ENCODE measurements around the gene ERICH2. TPM values are rescaled to one million over a fixed set of nuclear protein-coding genes. Genes with fewer than 3 reads are reported as not detected.

The ERICH2 gene
- total and polyA plus RNA-seq, 4 experiments from 2014 or later, result 0.58 TPM; not detected in 3

- Histone ChIP-seq H3K4me3 (ENCODE audit: low read length in 2 of 2) (peak overlapping the region; percentile 51 to 87), H3K9me3 (ENCODE audit: control insufficient read depth in 1 of 2, low read length in 2 of 2) (no peaks in the 10 kb centered on the region), H3K4me1 (ENCODE audit: insufficient read depth, low read length) (peaks cover 62% of the 10 kb centered on the region), H3K27ac (ENCODE audit: low read depth, low read length) (no peak overlapping the region), H3K36me3 (ENCODE audit: insufficient read depth, low read length) (no peaks in the 10 kb centered on the region), H3K27me3 (ENCODE audit: insufficient read depth, low read length) (peaks cover 60% of the 10 kb centered on the region)
- Mint-ChIP-seq H3K9me3 (peaks cover 0 to 12% (median 1%) of the 10 kb centered on the region in 8 donors), H3K27me3 (peaks cover 56 to 76% of the 10 kb centered on the region in 2 donors), H3K36me3 (peaks cover 0 to 5% of the 10 kb centered on the region in 2 donors), H3K4me3 (peak overlapping the region; percentile 83 to 95 (median 88)), H3K4me1 (peaks cover 35 to 77% (median 53%) of the 10 kb centered on the region in 4 donors), H3K27ac (peak overlapping the region in 6 of 7 donors; percentile 8 to 53 (median 47))
- peak in 4 of 5 donors; percentile 51 to 65 (median 58) for DNase-seq
- intact Hi-C loops (cut with micrococcal nuclease), result loop anchor here (2.0 to 10.0 kb wide), 2 partner anchors 52 to 1264 kb away; partner anchors contain the start of gene DLX1
- ChIA-PET POLR2A (ENCODE audit: partially characterized antibody) (no interaction called here), CTCF (ENCODE audit: partially characterized antibody) (interaction anchor here (0.9 to 2.0 kb wide), 5 partner anchors 8 to 459 kb away, joined by 3 to 17 read pairs (median 5); partner anchors contain the start of gene GORASP2)
Observed at GRCh38 chr2:170820757-170821530, 50.8 kb downstream of the ERICH2 start.

- Histone ChIP-seq H3K36me3 (ENCODE audit: insufficient read depth, low read length) (no peaks in the 10 kb centered on the region), H3K27me3 (ENCODE audit: insufficient read depth, low read length) (peaks cover 55% of the 10 kb centered on the region), H3K9me3 (ENCODE audit: control insufficient read depth in 1 of 2, low read length in 2 of 2) (no peaks in the 10 kb centered on the region), H3K27ac (ENCODE audit: low read depth, low read length) (no peak overlapping the region), H3K4me3 (ENCODE audit: low read length in 2 of 2) (peak overlapping the region; percentile 51 to 87), H3K4me1 (ENCODE audit: insufficient read depth, low read length) (peaks cover 57% of the 10 kb centered on the region)
- Mint-ChIP-seq H3K9me3 (peaks cover 0 to 14% (median 1%) of the 10 kb centered on the region in 8 donors), H3K4me3 (peak overlapping the region; percentile 83 to 95 (median 88)), H3K36me3 (peaks cover 0 to 5% of the 10 kb centered on the region in 2 donors), H3K4me1 (peaks cover 34 to 69% (median 48%) of the 10 kb centered on the region in 4 donors), H3K27ac (peak overlapping the region in 4 of 7 donors; percentile 8 to 42 (median 18)), H3K27me3 (peaks cover 57 to 75% of the 10 kb centered on the region in 2 donors)
- DNase-seq, result no peak
- intact Hi-C loops (cut with micrococcal nuclease), result loop anchor here (2.0 to 10.0 kb wide), 2 partner anchors 51 to 1263 kb away; partner anchors contain the start of gene DLX1
- POLR2A ChIA-PET (ENCODE audit: partially characterized antibody), result no interaction called here
- CTCF ChIA-PET (ENCODE audit: partially characterized antibody), result interaction anchor here (1.4 to 2.0 kb wide), 4 partner anchors 9 to 411 kb away, joined by 3 to 17 read pairs (median 5); partner anchors contain the start of gene GORASP2
Observed at GRCh38 chr2:170821531-170822289, 51.5 kb downstream of the ERICH2 start.

- Mint-ChIP-seq H3K4me1 (peaks cover 33 to 61% (median 43%) of the 10 kb centered on the region in 4 donors), H3K27me3 (peaks cover 60 to 77% of the 10 kb centered on the region in 2 donors), H3K9me3 (peaks cover 0 to 14% (median 1%) of the 10 kb centered on the region in 8 donors), H3K27ac (peak overlapping the region in 2 of 7 donors; percentile 56 to 68), H3K36me3 (peaks cover 0 to 5% of the 10 kb centered on the region in 2 donors), H3K4me3 (peak overlapping the region; percentile 67 to 94 (median 77))
- intact Hi-C loops (cut with micrococcal nuclease), result loop anchor here (10.0 kb wide), 1 partner anchor 1262 kb away; the partner anchor contains the start of gene DLX1
- H3K36me3 ChIP-seq (ENCODE audit: insufficient read depth, low read length), result no peaks in the 10 kb centered on the region
- peaks cover 53% of the 10 kb centered on the region for H3K4me1 ChIP-seq (ENCODE audit: insufficient read depth, low read length)
- no peak for DNase-seq
- H3K27ac ChIP-seq (ENCODE audit: low read depth, low read length), result no peak overlapping the region
- POLR2A ChIA-PET (ENCODE audit: partially characterized antibody), result interaction anchor here (0.8 kb wide), 1 partner anchor 51 kb away, joined by 3 read pairs; no protein-coding TSS in a partner anchor
- CTCF ChIA-PET (ENCODE audit: partially characterized antibody), result interaction anchor here (1.4 to 2.0 kb wide), 4 partner anchors 9 to 412 kb away, joined by 3 to 17 read pairs (median 5); partner anchors contain the start of gene GORASP2
- peak overlapping the region in 1 of 2 donors; percentile 51 for H3K4me3 ChIP-seq (ENCODE audit: low read length in 2 of 2)
- no peaks in the 10 kb centered on the region for H3K9me3 ChIP-seq (ENCODE audit: control insufficient read depth in 1 of 2, low read length in 2 of 2)
- peaks cover 54% of the 10 kb centered on the region for H3K27me3 ChIP-seq (ENCODE audit: insufficient read depth, low read length)
Observed at GRCh38 chr2:170822290-170823087, 52.3 kb downstream of the ERICH2 start.

- Mint-ChIP-seq H3K4me3 (peak overlapping the region; percentile 10 to 94 (median 77)), H3K27ac (no peak overlapping the region), H3K9me3 (peaks cover 0 to 14% (median 1%) of the 10 kb centered on the region in 8 donors), H3K36me3 (peaks cover 0 to 5% of the 10 kb centered on the region in 2 donors), H3K4me1 (peaks cover 27 to 53% (median 37%) of the 10 kb centered on the region in 4 donors), H3K27me3 (peaks cover 57 to 72% of the 10 kb centered on the region in 2 donors)
- POLR2A ChIA-PET (ENCODE audit: partially characterized antibody), result interaction anchor here (0.8 kb wide), 1 partner anchor 50 kb away, joined by 3 read pairs; no protein-coding TSS in a partner anchor
- CTCF ChIA-PET (ENCODE audit: partially characterized antibody), result interaction anchor here (1.4 kb wide), 1 partner anchor 8 kb away, joined by 3 read pairs; no protein-coding TSS in a partner anchor
- Histone ChIP-seq H3K9me3 (ENCODE audit: control insufficient read depth in 1 of 2, low read length in 2 of 2) (no peaks in the 10 kb centered on the region), H3K4me3 (ENCODE audit: low read length in 2 of 2) (no peak overlapping the region), H3K27me3 (ENCODE audit: insufficient read depth, low read length) (peaks cover 47% of the 10 kb centered on the region), H3K27ac (ENCODE audit: low read depth, low read length) (no peak overlapping the region), H3K4me1 (ENCODE audit: insufficient read depth, low read length) (peaks cover 46% of the 10 kb centered on the region), H3K36me3 (ENCODE audit: insufficient read depth, low read length) (no peaks in the 10 kb centered on the region)
- intact Hi-C loops (cut with micrococcal nuclease), result loop anchor here (10.0 kb wide), 1 partner anchor 1262 kb away; the partner anchor contains the start of gene DLX1
- no peak for DNase-seq
Observed at GRCh38 chr2:170823088-170823897, 53.1 kb downstream of the ERICH2 start.

- ChIA-PET CTCF (ENCODE audit: partially characterized antibody) (interaction anchor here (2.4 kb wide), 1 partner anchor 49 kb away, joined by 6 read pairs; no protein-coding TSS in a partner anchor), POLR2A (ENCODE audit: partially characterized antibody) (no interaction called here)
- peaks cover 0 to 16% (median 1%) of the 10 kb centered on the region in 8 donors for H3K9me3 Mint-ChIP-seq
- H3K27ac Mint-ChIP-seq, result no peak overlapping the region
- peak overlapping the region in 5 of 8 donors; percentile 10 to 76 (median 48) for H3K4me3 Mint-ChIP-seq
- Histone ChIP-seq H3K27ac (ENCODE audit: low read depth, low read length) (no peak overlapping the region), H3K9me3 (ENCODE audit: control insufficient read depth in 1 of 2, low read length in 2 of 2) (no peaks in the 10 kb centered on the region), H3K4me3 (ENCODE audit: low read length in 2 of 2) (no peak overlapping the region), H3K36me3 (ENCODE audit: insufficient read depth, low read length) (no peaks in the 10 kb centered on the region), H3K27me3 (ENCODE audit: insufficient read depth, low read length) (peaks cover 42% of the 10 kb centered on the region), H3K4me1 (ENCODE audit: insufficient read depth, low read length) (peaks cover 40% of the 10 kb centered on the region)
- peaks cover 54 to 66% of the 10 kb centered on the region in 2 donors for H3K27me3 Mint-ChIP-seq
- peaks cover 22 to 48% (median 31%) of the 10 kb centered on the region in 4 donors for H3K4me1 Mint-ChIP-seq
- H3K36me3 Mint-ChIP-seq, result peaks cover 0 to 5% of the 10 kb centered on the region in 2 donors
- intact Hi-C loops (cut with micrococcal nuclease), result loop anchor here (10.0 kb wide), 1 partner anchor 1261 kb away; the partner anchor contains the start of gene DLX1
- DNase-seq, result no peak
Observed at GRCh38 chr2:170823898-170824215, 53.7 kb downstream of the ERICH2 start.

All from CD4-positive, alpha-beta memory T cell (primary cell).